ENCODE results near the gene SULT2B1. TPM values are rescaled to one million over a fixed set of nuclear protein-coding genes. Genes with fewer than 3 reads are reported as not detected.

SULT2B1 gene
- polyA plus RNA-seq, 1 experiment = 0.25 TPM

DNA sequence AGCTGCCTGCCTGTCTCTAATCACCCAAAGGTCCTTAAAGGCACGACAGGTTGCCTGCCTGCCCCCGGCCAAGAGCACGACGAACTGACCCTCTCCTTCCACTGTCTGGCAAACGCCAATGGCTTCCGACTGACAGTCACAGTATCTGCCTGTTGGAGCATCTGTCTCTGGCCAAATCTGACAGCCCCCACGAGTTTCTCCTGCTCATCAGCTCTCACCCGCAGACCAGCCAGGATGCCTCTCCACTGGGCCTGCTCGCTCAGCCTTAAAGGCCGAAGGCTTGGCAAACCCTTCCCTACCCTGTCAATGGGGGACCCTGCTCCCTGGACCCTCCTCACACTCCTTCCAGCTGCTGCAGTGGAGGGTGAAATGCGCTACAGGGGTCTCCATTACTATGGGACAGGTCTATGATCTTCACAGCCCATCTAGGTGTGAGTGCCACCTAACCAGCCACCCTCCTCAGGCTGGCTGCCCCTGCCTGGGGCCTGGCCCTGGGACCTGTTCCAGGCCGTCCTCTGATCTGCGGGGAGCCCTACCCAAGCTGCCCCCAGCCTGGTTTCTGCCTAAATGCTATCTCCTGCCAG lies 62.0 kb downstream of the SULT2B1 start:
- H3K4me3 ChIP-seq (ENCODE audit: low read depth, low read length) = no peak overlapping the region
- no peaks in the 10 kb centered on the region for H3K27me3 ChIP-seq (ENCODE audit: control insufficient read depth, insufficient read depth, low read length)
- no peak for DNase-seq (ENCODE audit: low read depth)
- TF ChIP-seq, protein P1, sequence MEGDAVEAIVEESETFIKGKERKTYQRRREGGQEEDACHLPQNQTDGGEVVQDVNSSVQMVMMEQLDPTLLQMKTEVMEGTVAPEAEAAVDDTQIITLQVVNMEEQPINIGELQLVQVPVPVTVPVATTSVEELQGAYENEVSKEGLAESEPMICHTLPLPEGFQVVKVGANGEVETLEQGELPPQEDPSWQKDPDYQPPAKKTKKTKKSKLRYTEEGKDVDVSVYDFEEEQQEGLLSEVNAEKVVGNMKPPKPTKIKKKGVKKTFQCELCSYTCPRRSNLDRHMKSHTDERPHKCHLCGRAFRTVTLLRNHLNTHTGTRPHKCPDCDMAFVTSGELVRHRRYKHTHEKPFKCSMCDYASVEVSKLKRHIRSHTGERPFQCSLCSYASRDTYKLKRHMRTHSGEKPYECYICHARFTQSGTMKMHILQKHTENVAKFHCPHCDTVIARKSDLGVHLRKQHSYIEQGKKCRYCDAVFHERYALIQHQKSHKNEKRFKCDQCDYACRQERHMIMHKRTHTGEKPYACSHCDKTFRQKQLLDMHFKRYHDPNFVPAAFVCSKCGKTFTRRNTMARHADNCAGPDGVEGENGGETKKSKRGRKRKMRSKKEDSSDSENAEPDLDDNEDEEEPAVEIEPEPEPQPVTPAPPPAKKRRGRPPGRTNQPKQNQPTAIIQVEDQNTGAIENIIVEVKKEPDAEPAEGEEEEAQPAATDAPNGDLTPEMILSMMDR (IDR thresholded peaks at IDR 0.05; ENCODE audit: insufficient read depth, low read depth, low read length) = no peak
- ChIA-PET CTCF (interaction anchor here (0.8 to 1.1 kb wide), 2 partner anchors 25 to 108 kb away, joined by 3 to 5 read pairs; no protein-coding TSS in a partner anchor), POLR2A (interaction anchor here (0.7 kb wide), 1 partner anchor 10 kb away, joined by 5 read pairs; no protein-coding TSS in a partner anchor)
- peaks cover 26% of the 10 kb centered on the region for H3K36me3 ChIP-seq (ENCODE audit: control insufficient read depth, insufficient read depth, low read length)

GRCh38 chr19:48614436-48615230 lies 62.7 kb downstream of the SULT2B1 start, which contains the start of gene FAM83E:
FAM83E (minus strand) TSS chr19:48615076; CDS start chr19:48613372, 1,704 bp downstream.
- Histone ChIP-seq H3K4me3 (ENCODE audit: low read depth, low read length) (no peak within 1 kb of the TSS), H3K27me3 (ENCODE audit: control insufficient read depth, insufficient read depth, low read length) (no peaks in the 10 kb centered on the region), H3K36me3 (ENCODE audit: control insufficient read depth, insufficient read depth, low read length) (peaks cover 26% of the 10 kb centered on the region)
- POLR2A ChIA-PET = interaction anchor here (0.7 kb wide), 1 partner anchor 9 kb away, joined by 5 read pairs; no protein-coding TSS in a partner anchor
- no peak for DNase-seq (ENCODE audit: low read depth)
- CTCF ChIA-PET = interaction anchor here (0.8 to 1.1 kb wide), 2 partner anchors 26 to 109 kb away, joined by 3 to 5 read pairs; no protein-coding TSS in a partner anchor
- TF ChIP-seq, protein P1 (IDR thresholded peaks at IDR 0.05; ENCODE audit: insufficient read depth, low read depth, low read length) = no peak

DNA sequence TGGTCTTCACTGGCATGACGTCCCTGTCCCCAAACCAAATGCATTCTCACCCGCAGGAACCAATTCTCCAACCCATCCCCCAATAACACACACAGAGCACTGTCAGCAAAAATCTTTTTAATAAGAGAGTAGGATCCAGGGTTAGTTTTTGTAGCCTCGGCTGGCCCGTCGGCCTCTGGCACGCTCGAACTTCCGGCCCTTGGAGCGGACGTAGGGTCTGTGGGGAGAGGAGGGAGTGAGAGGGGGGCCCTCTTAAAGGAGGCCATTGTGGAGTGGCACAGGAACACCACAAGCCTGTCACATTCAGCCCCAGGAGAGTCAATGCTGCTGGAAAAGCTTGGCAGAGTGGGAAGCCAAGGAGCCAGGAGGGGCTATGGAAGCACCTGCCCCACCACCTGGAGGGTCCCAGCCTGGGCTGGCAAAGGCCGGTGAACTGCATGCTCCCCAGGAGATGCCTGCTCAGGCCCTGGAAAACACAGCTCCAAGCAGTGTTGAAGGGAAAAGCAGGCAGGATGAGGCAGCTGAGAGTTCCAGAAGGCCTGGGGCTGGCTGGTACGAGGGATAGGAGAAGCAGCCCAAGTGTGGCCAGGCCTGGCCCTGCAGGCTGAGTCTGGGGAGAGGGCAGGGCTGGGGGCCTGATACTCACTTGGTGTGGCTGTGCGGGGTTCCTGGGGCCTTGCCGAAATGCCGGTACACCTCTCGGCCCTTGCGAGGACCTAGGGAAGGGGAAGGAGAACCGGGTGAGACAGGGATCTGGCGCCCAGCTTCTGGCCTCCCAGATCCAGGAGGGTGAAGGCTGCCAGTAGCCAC lies 63.5 kb downstream of the SULT2B1 start:
- TF ChIP-seq, protein P1 (IDR thresholded peaks at IDR 0.05; ENCODE audit: insufficient read depth, low read depth, low read length) = no peak
- POLR2A ChIA-PET = no interaction called here
- Histone ChIP-seq H3K36me3 (ENCODE audit: control insufficient read depth, insufficient read depth, low read length) (peaks cover 26% of the 10 kb centered on the region), H3K27me3 (ENCODE audit: control insufficient read depth, insufficient read depth, low read length) (no peaks in the 10 kb centered on the region), H3K4me3 (ENCODE audit: low read depth, low read length) (no peak overlapping the region)
- CTCF ChIA-PET = interaction anchor here (2.1 kb wide), 1 partner anchor 26 kb away, joined by 8 read pairs; no protein-coding TSS in a partner anchor
- DNase-seq (ENCODE audit: low read depth) = no peak

DNA sequence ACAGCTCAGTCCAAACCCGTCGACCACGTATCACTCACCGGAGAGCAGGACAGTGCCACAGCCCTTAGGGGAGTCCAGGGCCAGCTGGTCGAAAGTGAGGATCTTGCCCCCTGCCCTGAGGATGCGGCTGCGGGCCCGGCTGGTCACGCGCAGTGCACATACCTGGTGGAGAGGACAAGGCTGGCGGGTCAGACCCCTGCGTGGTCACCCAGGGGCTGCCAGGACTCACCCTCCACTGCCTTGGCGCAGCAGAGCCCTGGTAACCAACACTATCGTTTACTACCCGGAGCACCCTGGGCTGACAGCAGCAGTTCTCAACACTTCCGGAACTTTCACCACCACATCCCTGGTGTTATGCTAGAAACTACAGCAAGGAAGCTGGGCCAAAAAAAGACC lies 64.1 kb downstream of the SULT2B1 start:
- ChIA-PET POLR2A (no interaction called here), CTCF (interaction anchor here (2.1 kb wide), 1 partner anchor 27 kb away, joined by 8 read pairs; no protein-coding TSS in a partner anchor)
- TF ChIP-seq, protein P1 (IDR thresholded peaks at IDR 0.05; ENCODE audit: insufficient read depth, low read depth, low read length) = no peak
- no peak overlapping the region for H3K4me3 ChIP-seq (ENCODE audit: low read depth, low read length)
- H3K36me3 ChIP-seq (ENCODE audit: control insufficient read depth, insufficient read depth, low read length) = peaks cover 26% of the 10 kb centered on the region
- no peak for DNase-seq (ENCODE audit: low read depth)
- no peaks in the 10 kb centered on the region for H3K27me3 ChIP-seq (ENCODE audit: control insufficient read depth, insufficient read depth, low read length)
